GM21825 (cell line): Measurements from ENCODE around the gene ADH1C.

Source experiments
- ATAC-seq: cut with Tn5 transposase; IDR thresholded peaks from one replicate; pipeline ENCODE4 v1.9.1; 2021; ENCODE audit warnings: mild to moderate bottlenecking, moderate library complexity; ENCODE audit not compliant: unreplicated experiment

The ADH1C gene

DNA sequence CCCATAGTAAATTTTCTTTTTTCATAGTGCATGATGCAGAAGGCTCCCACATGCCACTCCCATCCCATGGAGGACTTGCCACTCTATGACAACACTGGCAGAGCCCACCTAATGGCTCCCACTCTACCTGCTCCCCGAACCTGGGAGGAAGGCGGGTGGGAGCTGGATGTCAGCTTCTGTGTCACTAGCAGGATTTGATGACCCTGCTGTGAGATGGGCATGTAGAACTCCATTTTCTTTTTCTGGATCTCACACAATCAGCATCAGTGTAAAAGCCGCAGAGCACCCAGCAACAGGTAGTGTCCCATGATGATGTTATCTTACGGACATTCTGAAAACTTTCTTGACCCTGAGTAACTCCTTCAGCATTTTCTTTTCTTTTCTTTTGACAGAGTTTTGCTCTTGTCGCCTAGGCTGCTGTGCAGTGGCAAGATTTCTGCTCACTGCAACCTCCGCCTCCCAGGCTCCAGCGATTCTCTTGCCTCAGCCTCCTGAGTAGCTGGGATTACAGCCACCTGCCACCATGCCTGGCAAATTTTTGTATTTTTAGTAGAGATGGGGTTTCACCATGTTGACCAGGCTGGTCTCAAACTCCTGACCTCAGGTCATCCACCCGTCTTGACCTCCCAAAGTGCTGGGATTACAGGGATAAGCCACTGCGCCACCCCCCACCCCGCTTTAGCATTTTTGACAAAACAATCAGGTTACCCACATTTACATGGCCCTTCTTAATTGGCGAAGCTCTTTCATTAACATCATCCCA lies 46.7 kb downstream of the ADH1C start:
- no peak for ATAC-seq

DNA sequence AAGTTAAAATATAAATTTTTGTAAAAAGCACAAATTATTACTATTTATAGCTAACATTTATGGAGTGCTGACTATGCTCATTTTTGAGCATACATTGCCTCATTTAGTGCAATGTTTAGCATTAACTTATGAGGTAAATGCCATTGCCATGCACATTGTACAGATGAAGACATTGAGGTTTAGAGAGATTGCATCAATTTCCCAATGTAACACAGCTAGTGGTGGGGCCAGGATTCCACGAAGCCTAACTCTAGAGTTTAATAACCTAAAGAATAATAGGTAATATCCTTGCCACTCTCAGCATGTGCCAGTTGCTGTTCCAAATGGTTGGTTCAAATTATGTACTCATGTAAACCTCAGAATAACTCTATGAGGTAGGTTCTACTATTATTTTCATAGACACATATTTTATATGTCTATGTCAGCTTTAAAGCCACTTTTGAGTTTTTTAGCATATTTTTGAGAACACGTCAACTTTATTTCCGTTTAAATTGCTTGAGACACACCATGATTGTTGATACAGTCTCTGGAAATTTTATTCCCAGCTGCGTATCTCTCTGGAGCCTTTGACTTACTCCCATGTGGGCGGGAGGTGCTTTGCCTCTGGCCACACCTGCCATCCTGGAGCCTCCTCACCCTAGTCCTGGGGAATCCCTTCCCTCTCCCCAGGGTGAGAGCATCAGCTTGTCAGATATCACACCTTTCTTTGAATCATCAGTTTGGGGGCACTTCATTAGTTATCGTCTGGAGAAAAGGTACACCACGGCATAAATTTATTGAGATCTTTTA lies 51.0 kb downstream of the ADH1C start:
- no peak for ATAC-seq

DNA sequence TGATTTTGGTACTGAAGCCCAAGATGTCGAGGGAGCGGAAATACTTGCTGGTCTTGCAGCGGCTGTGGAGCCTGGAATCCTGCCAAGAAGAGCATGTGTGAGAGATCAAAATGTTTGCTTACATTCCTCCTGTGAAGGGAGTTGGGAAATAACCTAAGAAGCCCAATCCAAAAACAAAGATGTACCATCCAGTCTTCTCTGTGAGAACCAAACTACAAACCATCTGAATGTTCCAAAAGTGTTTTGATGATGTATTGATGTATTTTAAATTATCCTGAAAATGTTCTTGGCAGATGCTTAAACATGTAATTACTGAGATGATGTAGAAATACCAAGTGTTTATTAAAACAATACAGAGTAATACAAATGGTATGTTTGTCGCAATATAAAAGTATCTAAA lies 51.6 kb downstream of the ADH1C start:
- ATAC-seq = no peak

DNA sequence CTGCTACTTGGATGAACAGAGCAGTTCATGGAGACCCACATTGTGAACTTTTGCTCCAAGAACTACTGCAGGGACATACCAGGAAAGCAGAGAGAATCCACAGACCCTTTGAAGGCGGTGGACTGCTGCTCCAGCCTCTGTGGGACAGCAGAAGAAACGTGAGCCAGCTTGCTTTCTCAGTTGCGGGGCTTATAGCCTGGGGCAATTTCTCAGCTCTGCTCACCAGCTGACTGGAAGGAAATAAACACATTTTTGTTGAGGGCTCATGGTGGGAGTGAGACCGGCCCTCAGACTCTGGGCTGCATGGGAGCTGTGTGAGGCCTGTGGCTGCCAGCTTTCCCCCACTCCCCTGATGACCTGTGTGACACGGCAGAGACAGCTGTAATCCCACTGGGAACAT lies 59.2 kb downstream of the ADH1C start:
- ATAC-seq = no peak

DNA sequence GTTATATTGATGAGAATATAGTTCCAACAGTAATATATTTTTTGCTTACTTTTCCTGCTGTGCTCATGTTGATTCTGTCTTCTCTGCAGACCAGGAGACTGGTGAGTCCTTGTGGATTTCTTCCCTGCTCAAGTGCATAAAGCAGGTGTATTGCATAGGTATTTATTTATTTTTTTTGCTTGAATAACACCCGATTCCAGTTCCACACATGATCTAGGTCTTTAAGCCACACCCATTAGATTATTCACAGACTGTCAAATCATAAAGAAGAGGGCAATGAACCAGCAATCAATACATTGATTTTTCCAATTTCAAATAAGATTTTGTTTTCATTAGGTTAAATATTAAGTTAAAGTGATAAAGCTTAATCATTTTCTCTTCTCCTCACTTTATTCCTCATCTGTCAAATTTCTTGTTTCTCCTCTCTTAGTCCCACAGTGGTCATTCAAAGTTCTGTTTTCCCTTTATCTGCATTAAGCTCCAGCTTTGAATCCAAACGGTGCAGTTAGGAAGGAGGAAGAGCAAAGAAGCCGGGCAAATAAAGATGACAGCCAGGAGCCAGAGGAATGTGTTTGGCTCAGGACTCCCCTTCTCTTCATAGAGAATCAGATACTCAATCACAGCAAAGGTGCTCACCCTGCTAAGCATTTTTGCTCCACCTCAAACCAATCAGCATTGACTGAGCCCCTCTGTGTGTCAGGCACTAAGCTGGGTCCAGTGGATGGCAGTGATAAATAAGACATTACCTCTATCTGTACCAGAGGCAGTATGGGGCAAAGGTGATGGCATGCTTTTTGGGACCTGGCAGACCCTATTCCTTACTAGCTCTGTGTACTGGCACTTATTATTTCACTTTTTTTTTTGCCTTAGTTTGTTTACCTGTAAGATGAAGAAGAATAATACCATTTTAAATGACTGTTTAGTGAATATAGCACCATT lies 61.4 kb downstream of the ADH1C start, which contains the start of gene ADH1A:
ADH1A (minus strand) TSS at position 138 of the 939 bp plus-strand sequence; CDS start at position 67, 71 bp downstream.
- ATAC-seq = no peak
